Measurements from ENCODE around the gene WDR62. TPM values are rescaled to one million over a fixed set of nuclear protein-coding genes. Genes with fewer than 3 reads are reported as not detected.
A peak's percentile ranks its signal among the peaks of the same experiment; 100 is the strongest.

The WDR62 gene
- total RNA-seq, 2 donors from 2014 or later = 0.26 to 0.33 TPM

DNA sequence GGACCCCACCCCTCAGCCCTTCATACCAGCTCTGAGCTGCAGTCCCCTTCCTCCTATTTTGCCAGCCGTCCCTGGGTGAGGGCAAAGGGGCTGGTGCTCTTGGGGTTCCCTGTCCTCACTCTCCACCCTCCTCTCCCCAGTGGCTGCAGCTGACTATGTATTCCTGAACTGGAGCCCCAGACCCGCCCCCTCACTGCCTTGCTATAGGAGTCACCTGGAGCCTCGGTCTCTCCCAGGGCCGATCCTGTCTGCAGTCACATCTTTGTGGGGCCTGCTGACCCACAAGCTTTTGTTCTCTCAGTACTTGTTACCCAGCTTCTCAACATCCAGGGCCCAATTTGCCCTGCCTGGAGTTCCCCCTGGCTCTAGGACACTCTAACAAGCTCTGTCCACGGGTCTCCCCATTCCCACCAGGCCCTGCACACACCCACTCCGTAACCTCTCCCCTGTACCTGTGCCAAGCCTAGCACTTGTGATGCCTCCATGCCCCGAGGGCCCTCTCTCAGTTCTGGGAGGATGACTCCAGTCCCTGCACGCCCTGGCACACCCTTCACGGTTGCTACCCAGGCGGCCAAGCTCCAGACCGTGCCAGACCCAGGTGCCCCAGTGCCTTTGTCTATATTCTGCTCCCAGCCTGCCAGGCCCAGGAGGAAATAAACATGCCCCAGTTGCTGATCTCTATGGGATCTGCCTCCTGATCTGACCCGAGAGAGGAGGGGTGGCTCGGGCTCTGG is 95.1 kb downstream of the WDR62 start:
- H3K4me1 ChIP-seq = peaks cover 4% of the 10 kb centered on the region
- WGBS, 2 donors = 84 to 86% methylated on average over 12 to 13 of the region's 13 CpGs
- TF ChIP-seq, protein P1, sequence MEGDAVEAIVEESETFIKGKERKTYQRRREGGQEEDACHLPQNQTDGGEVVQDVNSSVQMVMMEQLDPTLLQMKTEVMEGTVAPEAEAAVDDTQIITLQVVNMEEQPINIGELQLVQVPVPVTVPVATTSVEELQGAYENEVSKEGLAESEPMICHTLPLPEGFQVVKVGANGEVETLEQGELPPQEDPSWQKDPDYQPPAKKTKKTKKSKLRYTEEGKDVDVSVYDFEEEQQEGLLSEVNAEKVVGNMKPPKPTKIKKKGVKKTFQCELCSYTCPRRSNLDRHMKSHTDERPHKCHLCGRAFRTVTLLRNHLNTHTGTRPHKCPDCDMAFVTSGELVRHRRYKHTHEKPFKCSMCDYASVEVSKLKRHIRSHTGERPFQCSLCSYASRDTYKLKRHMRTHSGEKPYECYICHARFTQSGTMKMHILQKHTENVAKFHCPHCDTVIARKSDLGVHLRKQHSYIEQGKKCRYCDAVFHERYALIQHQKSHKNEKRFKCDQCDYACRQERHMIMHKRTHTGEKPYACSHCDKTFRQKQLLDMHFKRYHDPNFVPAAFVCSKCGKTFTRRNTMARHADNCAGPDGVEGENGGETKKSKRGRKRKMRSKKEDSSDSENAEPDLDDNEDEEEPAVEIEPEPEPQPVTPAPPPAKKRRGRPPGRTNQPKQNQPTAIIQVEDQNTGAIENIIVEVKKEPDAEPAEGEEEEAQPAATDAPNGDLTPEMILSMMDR (IDR thresholded peaks at IDR 0.05) = no peak
- TF ChIP-seq POLR2A (IDR thresholded peaks at IDR 0.05) = no peak
- no peaks in the 10 kb centered on the region for H3K27me3 ChIP-seq
- DNase-seq (peak in 1 of 4 donors; percentile 15), ATAC-seq (no peak)
- peaks cover 19 to 35% of the 10 kb centered on the region in 2 donors for H3K36me3 ChIP-seq (replicated peaks in 1 of 2; ENCODE audit: insufficient read depth in 1 of 2, low read depth in 2 of 2)
- H3K9me3 ChIP-seq = no peaks in the 10 kb centered on the region
- H3K4me3 ChIP-seq = no peak overlapping the region
- intact Hi-C loops (cut with DNase I) = no loop called here
- H3K27ac ChIP-seq = no peak overlapping the region

DNA sequence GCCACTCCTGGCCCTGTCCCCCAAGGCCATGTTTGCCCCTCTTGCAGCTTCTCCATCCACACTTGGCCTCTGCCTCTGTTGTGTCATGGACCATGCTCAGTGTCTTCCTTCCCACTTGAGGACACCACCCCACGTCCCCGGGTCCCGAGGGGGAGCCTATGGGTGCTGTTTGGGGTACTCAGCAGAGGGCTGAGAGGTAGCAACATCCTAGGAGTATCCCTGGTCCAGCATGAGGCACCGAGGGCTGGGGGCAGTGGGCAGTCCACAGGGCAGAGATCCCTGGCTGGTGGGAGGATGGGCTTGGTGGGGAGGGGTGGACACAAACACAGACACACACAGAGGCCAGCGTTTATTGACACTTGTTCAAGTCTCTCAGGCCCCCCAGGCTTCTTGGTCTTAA is 95.9 kb downstream of the WDR62 start:
- WGBS, 2 donors = 65 to 80% methylated on average over 5 of the region's 5 CpGs
- Histone ChIP-seq H3K4me3 (no peak overlapping the region), H3K4me1 (peaks cover 4% of the 10 kb centered on the region), H3K9me3 (no peaks in the 10 kb centered on the region), H3K27me3 (no peaks in the 10 kb centered on the region), H3K36me3 (replicated peaks in 1 of 2; ENCODE audit: insufficient read depth in 1 of 2, low read depth in 2 of 2) (peaks cover 18 to 30% of the 10 kb centered on the region in 2 donors), H3K27ac (peak overlapping the region in 2 of 4 donors; percentile 68 to 80)
- intact Hi-C loops (cut with DNase I) = no loop called here
- DNase-seq (no peak), ATAC-seq (no peak)
- no peak for TF ChIP-seq POLR2A (IDR thresholded peaks at IDR 0.05)
- TF ChIP-seq, protein P1 (IDR thresholded peaks at IDR 0.05) = no peak

DNA sequence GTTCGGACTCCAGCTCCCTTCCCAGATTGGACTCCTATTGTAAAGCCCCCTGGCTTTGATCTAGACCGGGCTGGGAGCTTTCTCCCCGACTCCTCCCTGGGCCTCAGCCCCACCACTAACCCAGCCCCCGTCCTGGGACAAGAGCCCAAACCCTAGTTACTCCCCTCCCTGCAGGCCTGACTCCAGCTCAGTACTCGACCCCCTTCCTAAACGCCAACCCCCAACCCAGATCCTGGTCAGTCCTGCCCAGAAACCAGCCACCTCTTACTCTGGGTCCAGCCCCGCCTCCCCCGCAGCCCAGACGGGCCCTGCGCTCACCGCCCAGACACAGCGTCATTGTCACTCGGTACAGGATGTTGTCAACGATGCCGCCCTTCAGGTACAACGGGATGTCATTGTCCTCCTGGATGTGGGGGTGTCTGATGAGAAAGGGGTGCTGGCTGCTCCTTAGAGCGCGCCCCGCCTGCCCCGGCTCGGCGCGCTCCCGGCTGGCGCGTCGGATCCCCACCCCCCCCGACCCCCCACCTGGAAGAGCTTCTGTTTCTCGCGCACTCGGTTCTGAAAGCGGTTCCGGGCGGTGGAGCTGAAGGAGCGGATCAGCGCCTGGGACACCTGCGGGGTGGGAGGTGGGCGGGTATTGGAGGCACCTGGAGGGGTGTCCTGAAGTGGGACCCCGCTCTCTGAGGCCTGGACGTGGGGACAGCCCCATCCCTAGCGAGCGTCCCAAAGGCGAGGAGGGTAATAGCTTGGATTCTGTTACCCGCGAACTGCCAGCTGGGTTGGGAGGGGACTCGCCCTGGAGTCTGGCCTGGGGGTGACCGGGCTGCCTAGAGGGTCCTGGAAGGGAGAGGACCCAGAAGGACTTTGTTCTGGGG is 96.7 kb downstream of the WDR62 start:
- Histone ChIP-seq H3K4me1 (peaks cover 4% of the 10 kb centered on the region), H3K9me3 (no peaks in the 10 kb centered on the region), H3K36me3 (replicated peaks in 1 of 2; ENCODE audit: insufficient read depth in 1 of 2, low read depth in 2 of 2) (peaks cover 10 to 23% of the 10 kb centered on the region in 2 donors), H3K4me3 (peak overlapping the region in 1 of 2 donors; percentile 31), H3K27ac (peak overlapping the region; percentile 56 to 80 (median 73)), H3K27me3 (no peaks in the 10 kb centered on the region)
- intact Hi-C loops (cut with DNase I) = no loop called here
- WGBS, 2 donors = 61 to 64% methylated on average over 32 to 33 of the region's 47 CpGs
- DNase-seq (peak; percentile 33 to 46 (median 43)), ATAC-seq (peak; percentile 48)
- peak in 1 of 3 donors; percentile 23 for TF ChIP-seq POLR2A (IDR thresholded peaks at IDR 0.05)
- TF ChIP-seq, protein P1 (IDR thresholded peaks at IDR 0.05) = no peak

DNA sequence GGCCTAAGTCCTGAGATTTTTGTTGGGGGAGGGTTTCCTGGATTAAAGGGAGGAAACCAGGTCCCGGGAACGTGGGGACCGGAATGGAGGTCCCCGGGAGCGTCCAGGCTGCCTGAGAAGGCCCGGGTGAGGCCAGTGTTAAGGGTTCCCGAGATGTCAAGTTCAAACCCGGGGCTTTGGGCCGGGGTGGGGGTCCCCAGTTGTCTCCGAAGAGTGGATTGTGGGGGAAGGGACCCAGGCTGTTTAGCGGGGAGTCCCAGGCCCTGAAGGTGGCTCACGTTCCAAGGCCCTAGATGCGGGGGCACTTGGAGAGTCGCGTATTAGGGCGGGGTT is 97.3 kb downstream of the WDR62 start:
- Histone ChIP-seq H3K36me3 (replicated peaks in 1 of 2; ENCODE audit: insufficient read depth in 1 of 2, low read depth in 2 of 2) (peaks cover 4 to 17% of the 10 kb centered on the region in 2 donors), H3K4me3 (peak overlapping the region in 1 of 2 donors; percentile 31), H3K9me3 (no peaks in the 10 kb centered on the region), H3K4me1 (peaks cover 4% of the 10 kb centered on the region), H3K27me3 (no peaks in the 10 kb centered on the region), H3K27ac (peak overlapping the region; percentile 56 to 80 (median 73))
- peak; percentile 26 for ATAC-seq
- TF ChIP-seq POLR2A (IDR thresholded peaks at IDR 0.05) = no peak
- TF ChIP-seq, protein P1 (IDR thresholded peaks at IDR 0.05) = no peak
- no peak for DNase-seq
- intact Hi-C loops (cut with DNase I) = no loop called here
- WGBS, 2 donors = 50 to 61% methylated on average over 10 to 11 of the region's 16 CpGs
